Daoy (cell line): ENCODE measurements around the gene FUBP3. TPM values are rescaled to one million over a fixed set of nuclear protein-coding genes. Genes with fewer than 3 reads are reported as not detected.

Experiments used
- DNase-seq: peaks from one replicate; pipeline ENCODE4 v3.0.0-alpha.2; 2015; ENCODE audit warnings: low read depth
- total RNA-seq: library from RNA; depleted of rRNA; stranded (reverse); fragments of >200 nt; shearing (Covaris generic); gene quantifications from 2 replicates; pipeline ENCODE4 v1.2.3, GENCODE V29; 2014

The FUBP3 gene
- total RNA-seq, 1 experiment from 2014 or later: 80.6 TPM

GRCh38 chr9:130634191-130634768 lies 54.9 kb downstream of the FUBP3 start:
- DNase-seq: no peak

- DNase-seq: no peak
Observed at GRCh38 chr9:130634801-130635200, 55.4 kb downstream of the FUBP3 start.

GRCh38 chr9:130635306-130635705 lies 55.9 kb downstream of the FUBP3 start:
- no peak for DNase-seq

GRCh38 chr9:130635721-130636647 lies 56.6 kb downstream of the FUBP3 start:
- no peak for DNase-seq

- DNase-seq: no peak
Observed at GRCh38 chr9:130636648-130637020, 57.3 kb downstream of the FUBP3 start.

- DNase-seq: no peak
Observed at GRCh38 chr9:130638284-130639123, 59.1 kb downstream of the FUBP3 start.

GRCh38 chr9:130639124-130639765 lies 59.9 kb downstream of the FUBP3 start:
- DNase-seq: no peak

GRCh38 chr9:130639866-130640555 lies 60.6 kb downstream of the FUBP3 start:
- DNase-seq: no peak

GRCh38 chr9:130640681-130641080 lies 61.3 kb downstream of the FUBP3 start:
- DNase-seq: no peak

GRCh38 chr9:130642926-130643325 lies 63.5 kb downstream of the FUBP3 start:
- DNase-seq: no peak

- DNase-seq: no peak
Observed at GRCh38 chr9:130651221-130651620, 71.8 kb downstream of the FUBP3 start.

GRCh38 chr9:130651752-130652151 lies 72.4 kb downstream of the FUBP3 start:
- DNase-seq: no peak

GRCh38 chr9:130654879-130655278 lies 75.5 kb downstream of the FUBP3 start:
- DNase-seq: no peak

GRCh38 chr9:130658893-130659698 lies 79.7 kb downstream of the FUBP3 start:
- no peak for DNase-seq

GRCh38 chr9:130659699-130660248 lies 80.4 kb downstream of the FUBP3 start:
- peak; percentile 36 for DNase-seq

- DNase-seq: no peak
Observed at GRCh38 chr9:130660326-130660682, 80.9 kb downstream of the FUBP3 start.

- DNase-seq: peak; percentile 47
Observed at GRCh38 chr9:130660683-130661450, 81.5 kb downstream of the FUBP3 start.

GRCh38 chr9:130661451-130662098 lies 82.2 kb downstream of the FUBP3 start:
- DNase-seq: no peak
